Measurements from ENCODE around the gene SOX6. TPM values are rescaled to one million over a fixed set of nuclear protein-coding genes. Genes with fewer than 3 reads are reported as not detected.

SOX6 gene
- polyA plus RNA-seq, 1 of the 3 experiments (the other 2 are of a cell fraction), result 0.03 TPM

GRCh38 chr11:15930442-15931025 is 425.8 kb downstream of the SOX6 start:
- DNase-seq, result no peak
- no peak overlapping the region for H3K27ac ChIP-seq (ENCODE audit: low read depth in 2 of 2, low read length in 1 of 2)

More at GRCh38 chr11:15930442-15931025, 425.8 kb downstream of the SOX6 start:
- Histone ChIP-seq H3K9me3 (no peaks in the 10 kb centered on the region), H3K9ac (no peak overlapping the region), H3K79me2 (ENCODE audit: insufficient read depth) (no peaks in the 10 kb centered on the region), H3K36me3 (replicated peaks in 1 of 2; ENCODE audit: control insufficient read depth in 1 of 2, insufficient read depth in 2 of 2, low read length in 1 of 2) (no peaks in the 10 kb centered on the region), H3F3A (replicated peaks; ENCODE audit: insufficient read depth) (no peaks in the 10 kb centered on the region), H3K4me3 (ENCODE audit: low read depth in 2 of 2, low read length in 1 of 2) (no peak overlapping the region), H4K20me1 (ENCODE audit: insufficient read depth) (no peaks in the 10 kb centered on the region), H3K27me3 (ENCODE audit: insufficient read depth) (no peaks in the 10 kb centered on the region; the same call in 1 of the 2 replicates), H3K4me1 (ENCODE audit: control insufficient read depth in 1 of 2, insufficient read depth in 2 of 2, low read depth in 1 of 2, low read length in 1 of 2) (no peaks in the 10 kb centered on the region), H2AFZ (ENCODE audit: low read depth) (no peak overlapping the region), H3K9me2 (no peaks in the 10 kb centered on the region), H3K4me2 (no peak overlapping the region)
- POLR2A ChIA-PET, result no interaction called here
- CTCF ChIA-PET, result no interaction called here
- WGBS (ENCODE audit: low lambda C conversion rate), result 42% methylated on average over 6 of the region's 6 CpGs
- TF ChIP-seq TCF12 (IDR thresholded peaks at IDR 0.05), result no peak
- TF ChIP-seq POLR2AphosphoS5 (IDR thresholded peaks at IDR 0.05; ENCODE audit: low read depth, low read length), result no peak
- no peak for TF ChIP-seq YY1 (IDR thresholded peaks at IDR 0.05; ENCODE audit: low read depth)
- TF ChIP-seq USF2 (IDR thresholded peaks at IDR 0.05; ENCODE audit: borderline replicate concordance, low read depth, low read length), result no peak
- no peak for TF ChIP-seq MEF2A (IDR thresholded peaks at IDR 0.05; ENCODE audit: borderline replicate concordance, low read depth)
- TF ChIP-seq USF1 (IDR thresholded peaks at IDR 0.05; ENCODE audit: borderline replicate concordance, low read depth), result no peak
- no peak for TF ChIP-seq REST (IDR thresholded peaks at IDR 0.05; ENCODE audit: low read depth, low read length)
- no peak for TF ChIP-seq EZH2phosphoT487 (IDR thresholded peaks at IDR 0.05; ENCODE audit: borderline replicate concordance, low read depth)
- TF ChIP-seq CTCF (IDR thresholded peaks at IDR 0.05), result no peak
- no peak for TF ChIP-seq TAF1 (IDR thresholded peaks at IDR 0.05; ENCODE audit: borderline replicate concordance, low read depth, low read length)
- TF ChIP-seq MAX (IDR thresholded peaks at IDR 0.05; ENCODE audit: low read depth), result no peak

All from SK-N-SH (cell line).